Smooth muscle cell (in vitro differentiated cells): ENCODE measurements around the gene CCDC107. TPM values are rescaled to one million over a fixed set of nuclear protein-coding genes. Genes with fewer than 3 reads are reported as not detected.

Experiments used
- DNase-seq: peaks from one replicate; lab custom pipeline; 2025; ENCODE audit not compliant: unreplicated experiment; lab: John Stamatoyannopoulos, UW
- H2AFZ ChIP-seq: fragments of 200-600 bp; sonication (generic); 2 replicates; pipeline ENCODE4 v1.6.0; 2016; ENCODE audit warnings: antibody characterized with exemption, low read depth, mild to moderate bottlenecking
- H3F3A ChIP-seq: fragments of 200-600 bp; sonication (generic); 2 replicates; pipeline ENCODE4 v1.6.0; 2017; ENCODE audit warnings: antibody characterized with exemption, low read depth
- H3K27ac ChIP-seq: fragments of 200-600 bp; sonication (generic); 2 replicates; pipeline ENCODE4 v1.5.1; 2016; ENCODE audit warnings: low read depth, mild to moderate bottlenecking
- H3K27me3 ChIP-seq: fragments of 200-600 bp; sonication (generic); 2 replicates; pipeline ENCODE4 v1.6.1; 2016; ENCODE audit warnings: low read depth, mild to moderate bottlenecking
- H3K36me3 ChIP-seq: fragments of 200-600 bp; sonication (generic); 2 replicates; pipeline ENCODE4 v1.5.1; 2016; ENCODE audit warnings: low read depth
- H3K4me1 ChIP-seq: fragments of 200-600 bp; sonication (generic); 2 replicates; pipeline ENCODE4 v1.5.1; 2016; ENCODE audit warnings: low read depth
- H3K4me2 ChIP-seq: fragments of 200-600 bp; sonication (generic); 2 replicates; pipeline ENCODE4 v1.6.0; 2016; ENCODE audit warnings: mild to moderate bottlenecking
- H3K4me3 ChIP-seq: fragments of 200-600 bp; sonication (generic); 2 replicates; pipeline ENCODE4 v1.5.1; 2016; ENCODE audit warnings: mild to moderate bottlenecking
- H3K79me2 ChIP-seq: fragments of 200-600 bp; sonication (generic); 2 replicates; pipeline ENCODE4 v1.6.0; 2016; ENCODE audit warnings: low read depth, mild to moderate bottlenecking
- H3K9ac ChIP-seq: fragments of 200-600 bp; sonication (generic); 2 replicates; pipeline ENCODE4 v1.6.0; 2016; ENCODE audit warnings: low read depth
- H3K9me3 ChIP-seq: fragments of 200-600 bp; sonication (generic); replicated peaks from 2 replicates; pipeline ENCODE4 v1.5.1; 2016; ENCODE audit warnings: low read depth
- H4K20me1 ChIP-seq: fragments of 200-600 bp; sonication (generic); 2 replicates; pipeline ENCODE4 v1.6.0; 2016; ENCODE audit warnings: low read depth
- WGBS: methylation state at CpG from one replicate; pipeline ENCODE4 v1.1.7; 2016; ENCODE audit warnings: low lambda C conversion rate; 5-methylcytosine and 5-hydroxymethylcytosine counted together
- polyA plus RNA-seq: library from polyadenylated mRNA; unstranded; fragments of >200 nt; fragmentation: Nextera tagmentation; extraction: Ambion mirVana; gene quantifications from 2 replicates; pipeline ENCODE4 v1.2.1, GENCODE V29; 2016
- total RNA-seq: library from RNA; depleted of rRNA; stranded (reverse); fragments of >200 nt; gene quantifications from 2 replicates; pipeline ENCODE4 v1.2.3, GENCODE V29; 2014
- TF ChIP-seq, protein P1 (sequence below): fragments of 200-600 bp; sonication (generic); IDR thresholded peaks from 2 replicates; pipeline ENCODE4 v1.5.1; 2017; ENCODE audit warnings: borderline replicate concordance, mild to moderate bottlenecking, antibody characterized with exemption; ENCODE audit not compliant: insufficient read depth, poor library complexity, severe bottlenecking

Gene CCDC107
- total and polyA plus RNA-seq, 2 experiments from 2014 or later = 19.6 to 37.1 TPM

DNA sequence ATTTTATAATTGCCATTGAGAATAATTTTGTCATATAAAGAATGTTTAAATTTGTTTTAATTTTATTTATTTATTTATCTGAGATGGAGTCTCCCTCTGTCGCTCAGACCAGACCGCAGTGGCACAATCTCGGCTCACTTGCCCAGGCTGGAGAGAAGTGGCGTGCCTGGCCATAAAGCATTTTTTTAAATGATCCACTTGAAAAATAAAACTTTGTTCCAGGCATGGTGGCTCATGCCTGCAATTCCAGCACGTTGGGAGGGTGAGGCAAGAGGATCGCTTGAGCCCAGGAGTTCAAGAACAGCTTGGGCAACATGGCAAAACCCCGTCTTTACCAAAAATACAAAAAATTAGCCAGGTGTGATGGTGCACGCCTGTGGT, 5.3 kb upstream of the CCDC107 start:
- H2AFZ ChIP-seq = no peak overlapping the region
- TF ChIP-seq, protein P1, sequence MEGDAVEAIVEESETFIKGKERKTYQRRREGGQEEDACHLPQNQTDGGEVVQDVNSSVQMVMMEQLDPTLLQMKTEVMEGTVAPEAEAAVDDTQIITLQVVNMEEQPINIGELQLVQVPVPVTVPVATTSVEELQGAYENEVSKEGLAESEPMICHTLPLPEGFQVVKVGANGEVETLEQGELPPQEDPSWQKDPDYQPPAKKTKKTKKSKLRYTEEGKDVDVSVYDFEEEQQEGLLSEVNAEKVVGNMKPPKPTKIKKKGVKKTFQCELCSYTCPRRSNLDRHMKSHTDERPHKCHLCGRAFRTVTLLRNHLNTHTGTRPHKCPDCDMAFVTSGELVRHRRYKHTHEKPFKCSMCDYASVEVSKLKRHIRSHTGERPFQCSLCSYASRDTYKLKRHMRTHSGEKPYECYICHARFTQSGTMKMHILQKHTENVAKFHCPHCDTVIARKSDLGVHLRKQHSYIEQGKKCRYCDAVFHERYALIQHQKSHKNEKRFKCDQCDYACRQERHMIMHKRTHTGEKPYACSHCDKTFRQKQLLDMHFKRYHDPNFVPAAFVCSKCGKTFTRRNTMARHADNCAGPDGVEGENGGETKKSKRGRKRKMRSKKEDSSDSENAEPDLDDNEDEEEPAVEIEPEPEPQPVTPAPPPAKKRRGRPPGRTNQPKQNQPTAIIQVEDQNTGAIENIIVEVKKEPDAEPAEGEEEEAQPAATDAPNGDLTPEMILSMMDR = no peak
- no peak overlapping the region for H3K9ac ChIP-seq
- H3K27me3 ChIP-seq = no peaks in the 10 kb centered on the region
- H4K20me1 ChIP-seq = no peaks in the 10 kb centered on the region
- no peaks in the 10 kb centered on the region for H3K4me1 ChIP-seq
- H3K36me3 ChIP-seq = no peaks in the 10 kb centered on the region
- no peak for DNase-seq
- H3K4me2 ChIP-seq = no peak overlapping the region
- peak overlapping the region; percentile 30 for H3K27ac ChIP-seq
- 86% methylated on average over 8 of the region's 8 CpGs for WGBS
- no peaks in the 10 kb centered on the region for H3K9me3 ChIP-seq
- H3K79me2 ChIP-seq = no peaks in the 10 kb centered on the region
- H3K4me3 ChIP-seq = no peak overlapping the region
- no peaks in the 10 kb centered on the region for H3F3A ChIP-seq

DNA sequence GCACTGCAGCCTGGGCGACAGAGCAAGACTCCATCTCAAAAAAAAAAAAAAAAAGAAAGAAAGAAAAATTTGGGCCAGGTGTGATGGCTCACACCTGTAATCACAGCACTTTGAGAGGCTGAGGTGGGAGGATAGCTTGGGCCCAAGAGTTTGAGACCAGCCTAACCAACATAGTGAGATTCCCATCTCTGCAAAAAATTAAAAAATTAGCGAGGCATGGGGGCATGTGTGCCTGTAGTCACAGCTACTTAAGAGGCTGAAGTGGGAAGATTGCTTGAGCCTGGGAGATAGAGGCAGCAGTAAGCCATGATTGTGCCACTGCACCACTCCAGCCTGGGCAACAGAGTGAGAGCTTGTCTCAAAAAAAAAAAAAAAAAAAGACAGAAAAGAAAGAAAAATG, 4.5 kb upstream of the CCDC107 start:
- Histone ChIP-seq H3K36me3 (no peaks in the 10 kb centered on the region), H3K9ac (no peak overlapping the region), H2AFZ (no peak overlapping the region), H3K4me2 (no peak overlapping the region), H3K79me2 (no peaks in the 10 kb centered on the region), H3K4me3 (no peak overlapping the region), H4K20me1 (no peaks in the 10 kb centered on the region), H3K9me3 (no peaks in the 10 kb centered on the region), H3F3A (no peaks in the 10 kb centered on the region), H3K27ac (no peak overlapping the region), H3K27me3 (no peaks in the 10 kb centered on the region), H3K4me1 (no peaks in the 10 kb centered on the region)
- WGBS = 91% methylated on average over 2 of the region's 2 CpGs
- TF ChIP-seq, protein P1 = no peak
- DNase-seq = no peak

DNA sequence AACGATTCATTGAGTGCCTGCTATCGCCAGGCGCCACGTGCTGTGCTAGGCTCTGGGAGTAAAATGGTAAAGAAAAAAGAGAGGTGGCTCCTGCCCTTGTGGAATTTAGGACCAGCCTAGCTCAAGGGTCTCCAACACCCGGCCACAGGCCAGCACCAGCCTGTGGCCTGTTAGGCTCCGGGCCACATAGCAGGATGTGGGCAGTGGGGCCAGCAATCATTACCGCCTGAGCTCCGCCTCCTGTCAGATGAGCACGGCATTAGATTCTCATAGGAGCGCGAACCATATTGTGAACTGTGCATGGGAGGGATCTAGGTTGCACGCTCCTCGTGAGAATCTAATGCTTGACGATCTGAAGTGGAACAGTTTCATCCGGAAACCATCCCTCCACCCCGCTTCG, 1.7 kb upstream of the CCDC107 start:
- Histone ChIP-seq H3K9ac (no peak overlapping the region), H3F3A (no peaks in the 10 kb centered on the region), H4K20me1 (no peaks in the 10 kb centered on the region), H3K27ac (no peak overlapping the region), H3K4me1 (peaks cover 7% of the 10 kb centered on the region), H3K27me3 (no peaks in the 10 kb centered on the region), H3K79me2 (peaks cover 5% of the 10 kb centered on the region), H3K4me2 (no peak overlapping the region), H3K9me3 (no peaks in the 10 kb centered on the region), H3K36me3 (no peaks in the 10 kb centered on the region), H2AFZ (no peak overlapping the region), H3K4me3 (no peak overlapping the region)
- no peak for DNase-seq
- TF ChIP-seq, protein P1 = no peak
- WGBS = 89% methylated on average over 17 of the region's 17 CpGs

DNA sequence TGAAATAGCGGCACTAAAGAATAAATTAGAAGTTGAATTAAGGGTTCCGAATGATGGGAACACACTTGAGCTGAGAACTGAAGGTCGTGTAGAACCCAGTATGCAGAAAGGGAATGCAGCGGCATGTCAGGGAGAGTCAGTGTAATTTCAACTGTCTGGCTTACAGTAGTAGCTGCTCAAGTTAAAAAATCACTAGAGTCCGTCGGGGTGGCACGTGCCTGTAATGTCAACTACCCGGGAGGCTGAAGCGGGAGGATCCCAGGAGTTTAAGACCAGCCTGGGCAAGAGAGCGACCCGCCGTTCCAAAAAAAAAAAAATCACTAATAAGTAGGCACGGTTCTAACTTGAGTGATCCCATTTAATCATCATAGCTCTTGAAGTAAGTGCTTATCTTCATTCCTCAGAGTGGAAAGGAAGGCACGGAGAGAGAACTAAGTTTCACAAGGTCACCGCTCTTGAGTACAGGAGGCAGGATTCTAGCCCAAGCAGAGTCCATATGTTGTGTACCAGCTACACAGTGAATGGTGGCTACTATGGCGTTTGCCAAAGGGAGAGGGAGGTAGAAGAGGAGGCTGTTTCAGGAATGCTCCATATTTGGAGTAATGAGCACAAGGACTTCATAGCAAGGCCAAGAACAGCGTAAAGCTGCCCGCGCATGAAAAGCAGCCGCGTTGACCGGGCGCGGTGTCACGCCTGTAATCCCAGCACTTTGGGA, 1.1 kb upstream of the CCDC107 start:
- TF ChIP-seq, protein P1 = no peak
- Histone ChIP-seq H3F3A (no peaks in the 10 kb centered on the region), H3K4me2 (peak overlapping the region; percentile 70), H3K36me3 (no peaks in the 10 kb centered on the region), H3K9ac (peak overlapping the region; percentile 78), H3K4me3 (peak overlapping the region; percentile 36), H3K9me3 (no peaks in the 10 kb centered on the region), H4K20me1 (no peaks in the 10 kb centered on the region), H2AFZ (peak overlapping the region; percentile 33), H3K4me1 (peaks cover 7% of the 10 kb centered on the region), H3K27me3 (no peaks in the 10 kb centered on the region), H3K79me2 (peaks cover 5% of the 10 kb centered on the region), H3K27ac (peak overlapping the region; percentile 89)
- 36% methylated on average over 25 of the region's 25 CpGs for WGBS
- DNase-seq = no peak
